ENCODE data around the gene CD52. TPM values are rescaled to one million over a fixed set of nuclear protein-coding genes. Genes with fewer than 3 reads are reported as not detected.

CD52 gene
- total RNA-seq (2022; extraction: Qiagen RNA extraction; ENCODE audit: low read depth), result not detected in 5 replicates

GRCh38 chr1:26317612-26318337 is at the start of gene CD52:
Gene CD52 (plus strand): TSS chr1:26317958. CDS start chr1:26318018, 60 bp downstream.

GRCh38 chr1:26279456-26280332 is 38.1 kb upstream of the CD52 start, which contains the start of gene SH3BGRL3:
Gene SH3BGRL3 (plus strand): TSS chr1:26280086. CDS start chr1:26280156, 70 bp downstream.

DNA sequence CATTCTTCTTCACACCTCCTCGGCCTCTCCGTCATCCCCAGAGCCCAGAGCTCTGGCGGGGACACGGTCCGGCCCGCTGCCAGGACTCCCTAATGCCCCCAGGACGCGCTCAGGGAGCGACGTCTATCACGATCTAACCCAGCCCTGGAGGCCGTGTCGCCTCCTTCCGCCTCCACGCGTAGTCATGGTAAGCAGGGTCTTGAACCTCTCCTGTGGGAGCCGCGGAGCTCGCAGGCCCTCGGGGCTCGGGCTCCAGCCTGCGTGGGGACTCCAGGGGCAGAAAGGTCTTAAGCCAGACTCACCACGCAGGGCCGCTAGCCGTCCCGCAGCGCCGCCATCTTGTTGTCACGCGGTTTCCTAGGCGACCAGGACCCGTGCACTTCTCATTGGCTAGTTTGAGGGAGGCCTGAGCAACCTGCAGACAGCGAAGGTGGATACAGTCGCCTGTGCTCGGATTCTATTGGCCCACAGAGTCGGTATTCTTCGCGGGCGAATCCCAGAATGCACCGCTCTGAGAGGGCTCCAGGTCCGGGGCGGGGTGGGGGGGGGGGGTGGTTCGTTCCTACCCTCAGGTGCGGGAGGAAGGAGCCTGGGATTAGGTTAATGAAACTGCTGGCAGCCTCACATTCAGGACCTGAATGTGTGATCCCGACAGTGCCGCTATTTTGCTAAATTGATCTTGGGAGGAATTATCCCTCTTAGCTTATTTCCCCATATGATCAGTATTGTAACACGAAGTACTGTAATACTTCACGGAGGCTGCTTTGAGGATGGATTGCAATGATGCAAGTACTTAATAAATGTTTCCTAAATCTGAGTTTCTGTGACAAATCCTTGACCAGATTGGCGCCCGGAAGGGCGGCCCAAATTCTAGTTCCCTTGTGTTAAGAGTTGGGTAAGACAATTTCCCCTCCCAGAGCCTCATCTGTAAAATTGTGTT is 11.2 kb upstream of the CD52 start, which contains the start of gene UBXN11:
Gene UBXN11 (minus strand): TSS at position 347 of the 940 bp plus-strand sequence. CDS start 3,753 bp downstream, outside the sequence.

GRCh38 chr1:26353976-26354820 is 36.4 kb downstream of the CD52 start, which contains the start of gene CRYBG2:
Gene CRYBG2 (minus strand): TSS chr1:26354130. CDS start chr1:26346657, 7,473 bp downstream.

Other genes starting within 250 kb of the CD52 start
- 1.7 to 2.6 TPM (median 1.7 TPM) in 5 replicates for gene PDIK1L, start 206.1 kb upstream of the CD52 start, total RNA-seq (2022; extraction: Qiagen RNA extraction; ENCODE audit: low read depth)
- gene FAM110D, start 158.9 kb upstream of the CD52 start, total RNA-seq (2022; extraction: Qiagen RNA extraction; ENCODE audit: low read depth), result 0.01 to 0.06 TPM in 2 of 5 replicates, not detected in the others
- gene C1orf232, start 149.0 kb upstream of the CD52 start, total RNA-seq (2022; extraction: Qiagen RNA extraction; ENCODE audit: low read depth), result not detected in 5 replicates
- 48.2 to 75.7 TPM (median 67.5 TPM) in 5 replicates for gene ZNF593, start 148.1 kb upstream of the CD52 start, total RNA-seq (2022; extraction: Qiagen RNA extraction; ENCODE audit: low read depth)
- 0.22 to 0.34 TPM (median 0.27 TPM) in 4 of 5 replicates, not detected in the other for gene ZNF593OS, start 146.1 kb upstream of the CD52 start, total RNA-seq (2022; extraction: Qiagen RNA extraction; ENCODE audit: low read depth)
- 0.21 to 0.45 TPM (median 0.35 TPM) in 4 of 5 replicates, not detected in the other for gene CNKSR1, start 140.5 kb upstream of the CD52 start, total RNA-seq (2022; extraction: Qiagen RNA extraction; ENCODE audit: low read depth)
- gene CATSPER4, start 127.4 kb upstream of the CD52 start, total RNA-seq (2022; extraction: Qiagen RNA extraction; ENCODE audit: low read depth), result not detected in 5 replicates
- 12.4 to 14.7 TPM (median 13.9 TPM) in 5 replicates for gene CEP85, start 83.8 kb upstream of the CD52 start, total RNA-seq (2022; extraction: Qiagen RNA extraction; ENCODE audit: low read depth)
- gene SH3BGRL3, start 37.9 kb upstream of the CD52 start, total RNA-seq (2022; extraction: Qiagen RNA extraction; ENCODE audit: low read depth), result 115 to 171 TPM (median 156 TPM) in 5 replicates
- 13.0 to 16.9 TPM (median 16.7 TPM) in 5 replicates for gene UBXN11, start 11.3 kb upstream of the CD52 start, total RNA-seq (2022; extraction: Qiagen RNA extraction; ENCODE audit: low read depth)
- 1.6 to 2.3 TPM (median 1.7 TPM) in 5 replicates for gene CRYBG2, start 36.2 kb downstream of the CD52 start, total RNA-seq (2022; extraction: Qiagen RNA extraction; ENCODE audit: low read depth)
- gene ZNF683, start 54.8 kb downstream of the CD52 start, total RNA-seq (2022; extraction: Qiagen RNA extraction; ENCODE audit: low read depth), result not detected in 5 replicates
- not detected in 5 replicates for gene LIN28A, start 92.9 kb downstream of the CD52 start, total RNA-seq (2022; extraction: Qiagen RNA extraction; ENCODE audit: low read depth)
- 20.4 to 28.4 TPM (median 22.1 TPM) in 5 replicates for gene DHDDS, start 114.4 kb downstream of the CD52 start, total RNA-seq (2022; extraction: Qiagen RNA extraction; ENCODE audit: low read depth)
- gene HMGN2, start 154.5 kb downstream of the CD52 start, total RNA-seq (2022; extraction: Qiagen RNA extraction; ENCODE audit: low read depth), result 345 to 395 TPM (median 355 TPM) in 5 replicates
- 15.0 to 18.3 TPM (median 17.4 TPM) in 5 replicates for gene RPS6KA1, start 211.8 kb downstream of the CD52 start, total RNA-seq (2022; extraction: Qiagen RNA extraction; ENCODE audit: low read depth)

Data from A549 treated with CpdA at 1 μM for 4 hours (cell line).